Medulla oblongata (tissue), 1 donor: ENCODE results near the gene C1QTNF1.
A peak's percentile ranks its signal among the peaks of the same experiment; 100 is the strongest.

Experiments
- DNase-seq: peaks from one replicate; pipeline ENCODE4 v3.0.0-alpha.2; 2015; ENCODE audit errors: extremely low spot score

Gene C1QTNF1, protein sequence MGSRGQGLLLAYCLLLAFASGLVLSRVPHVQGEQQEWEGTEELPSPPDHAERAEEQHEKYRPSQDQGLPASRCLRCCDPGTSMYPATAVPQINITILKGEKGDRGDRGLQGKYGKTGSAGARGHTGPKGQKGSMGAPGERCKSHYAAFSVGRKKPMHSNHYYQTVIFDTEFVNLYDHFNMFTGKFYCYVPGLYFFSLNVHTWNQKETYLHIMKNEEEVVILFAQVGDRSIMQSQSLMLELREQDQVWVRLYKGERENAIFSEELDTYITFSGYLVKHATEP

DNA sequence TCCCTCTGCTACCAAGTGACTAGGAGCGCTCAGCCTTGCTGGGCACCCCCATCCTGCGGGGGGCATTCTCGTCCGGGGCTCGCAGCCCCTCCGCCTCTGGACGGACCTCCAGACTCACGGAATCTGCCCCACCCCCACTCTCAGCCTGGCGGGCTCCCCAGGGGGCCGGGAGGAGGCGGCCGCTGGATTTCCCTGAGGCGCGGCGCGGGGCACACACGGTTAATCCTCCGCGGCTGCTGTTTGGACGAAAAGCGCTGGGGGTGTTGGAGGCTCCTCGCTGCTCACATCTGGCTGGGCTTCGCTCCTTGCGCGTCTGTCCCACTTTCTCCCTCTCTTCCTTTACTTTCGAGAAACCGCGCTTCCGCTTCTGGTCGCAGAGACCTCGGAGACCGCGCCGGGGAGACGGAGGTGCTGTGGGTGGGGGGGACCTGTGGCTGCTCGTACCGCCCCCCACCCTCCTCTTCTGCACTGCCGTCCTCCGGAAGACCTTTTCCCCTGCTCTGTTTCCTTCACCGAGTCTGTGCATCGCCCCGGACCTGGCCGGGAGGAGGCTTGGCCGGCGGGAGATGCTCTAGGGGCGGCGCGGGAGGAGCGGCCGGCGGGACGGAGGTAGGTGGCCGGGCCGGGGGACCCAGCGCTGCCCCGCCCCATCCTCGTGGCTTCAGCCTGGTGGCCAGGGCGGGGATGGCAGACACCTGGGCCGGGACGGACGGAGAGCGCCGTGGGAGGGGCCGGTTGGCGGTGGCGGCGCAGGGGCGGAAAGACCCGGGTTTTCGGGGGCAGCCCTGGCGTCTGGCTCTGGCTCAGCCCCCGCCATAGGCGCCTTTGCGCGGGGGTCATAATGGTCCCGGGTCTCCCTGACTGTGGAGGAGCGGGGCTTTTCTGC lies at the start of gene C1QTNF1:
C1QTNF1 (plus strand) TSS at position 284 of the 886 bp plus-strand sequence. CDS start 19,800 bp downstream, outside the sequence.
- no peak for DNase-seq

DNA sequence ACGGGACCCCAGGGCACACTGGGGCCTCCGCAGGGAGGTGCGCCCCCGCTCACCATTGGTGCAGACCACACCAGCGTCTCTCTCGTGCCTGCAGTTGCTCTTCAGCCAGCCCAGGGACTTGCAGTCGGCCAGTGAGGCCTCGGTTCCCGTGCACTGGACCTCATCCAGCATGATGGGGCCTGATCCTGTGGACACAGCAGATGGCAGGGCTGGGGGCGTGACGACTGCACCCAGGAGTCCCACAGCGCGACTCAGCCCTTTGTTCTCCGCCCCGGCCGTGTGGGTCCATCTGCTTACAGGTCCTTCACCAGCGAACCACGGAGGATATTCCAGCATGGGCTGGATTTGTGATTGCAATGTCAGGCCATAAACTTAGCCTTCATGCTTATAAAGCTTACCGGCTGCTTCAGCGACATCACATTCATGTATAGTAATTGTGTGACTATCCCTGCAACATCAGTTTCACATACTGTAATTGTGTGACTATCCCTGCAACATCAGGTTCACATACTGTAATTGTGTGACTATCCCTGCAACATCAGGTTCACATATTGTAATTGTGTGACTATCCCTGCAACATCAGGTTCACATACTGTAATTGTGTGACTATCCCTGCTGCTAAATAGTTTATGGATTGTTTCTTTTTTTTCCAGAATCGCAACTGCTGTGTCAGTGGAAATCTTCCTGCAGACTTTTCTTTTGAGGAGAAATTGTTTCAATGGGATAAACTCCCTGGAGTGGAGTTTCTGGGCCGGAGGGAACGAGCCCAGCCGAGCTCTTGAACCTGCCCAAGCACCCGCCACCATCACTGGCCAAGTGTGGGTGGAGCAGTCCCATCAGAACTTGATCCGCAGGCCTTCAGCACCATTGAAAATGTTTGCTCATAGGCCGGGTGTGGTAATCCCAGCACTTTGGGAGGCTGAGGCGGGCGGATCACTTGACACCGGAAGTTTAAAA lies 49.1 kb upstream of the C1QTNF1 start:
- DNase-seq = peak; percentile 27

GRCh38 chr17:78976907-78977680 lies 46.9 kb upstream of the C1QTNF1 start:
- no peak for DNase-seq

DNA sequence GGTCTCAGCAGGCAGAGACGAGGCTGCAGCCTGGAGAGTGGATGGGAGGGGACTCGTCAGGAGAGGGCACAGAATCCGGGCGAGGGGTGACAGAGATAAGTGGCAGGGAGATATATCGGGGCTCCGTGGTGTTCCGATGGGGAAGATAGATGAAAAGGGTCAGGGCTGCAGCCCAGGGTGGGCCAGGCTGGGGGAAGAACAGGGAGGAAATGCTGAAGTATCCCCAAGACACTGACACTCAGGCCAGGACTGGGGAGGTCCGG lies 46.4 kb upstream of the C1QTNF1 start:
- no peak for DNase-seq

- no peak for DNase-seq
These were observed 45.7 kb upstream of the C1QTNF1 start for GRCh38 chr17:78977997-78978973.

DNA sequence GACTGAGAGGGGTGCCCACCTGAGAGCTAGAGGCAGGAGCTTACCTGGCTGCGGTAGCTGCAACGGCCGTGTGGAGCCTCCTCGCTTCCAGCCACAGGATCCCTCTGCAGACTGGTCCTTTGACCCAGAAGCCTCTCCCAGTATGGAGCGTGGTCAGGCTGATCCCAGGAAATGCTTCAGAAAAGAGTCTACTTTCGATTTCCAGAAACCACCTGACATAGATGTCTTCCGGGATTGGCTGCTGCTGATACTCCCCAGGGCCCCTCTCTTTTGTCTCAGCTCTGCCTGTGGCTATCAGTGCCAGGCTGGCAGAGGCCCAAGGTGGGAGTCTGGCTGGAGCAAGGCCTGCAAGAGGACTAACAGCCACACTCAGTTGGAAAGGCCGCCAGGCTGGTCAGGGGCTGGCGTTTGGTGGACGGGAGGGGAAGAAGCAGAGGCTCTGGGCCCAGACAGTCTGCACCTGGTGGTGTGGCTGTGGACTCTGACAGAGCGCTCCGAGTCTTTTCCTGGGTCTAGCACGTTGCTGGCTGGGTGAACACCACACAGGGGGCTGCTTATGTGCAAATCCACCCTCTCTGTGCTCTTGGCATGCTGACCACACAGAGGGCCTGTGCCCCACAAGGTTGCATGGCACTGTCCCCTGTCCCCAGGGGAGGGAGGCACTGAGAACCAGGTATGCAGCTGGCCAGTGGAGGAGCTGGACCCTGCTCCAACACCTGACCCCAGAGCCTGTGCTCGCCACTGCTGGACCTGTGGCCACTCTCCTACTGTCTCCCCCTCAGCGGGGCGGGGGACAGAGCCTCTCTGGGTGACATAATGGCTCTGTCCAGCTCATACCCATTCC lies 44.0 kb upstream of the C1QTNF1 start, which contains the start of gene LGALS3BP:
LGALS3BP (minus strand) TSS at position 144 of the 844 bp plus-strand sequence. CDS start 2,732 bp downstream, outside the sequence.
- peak; percentile 92 for DNase-seq

DNA sequence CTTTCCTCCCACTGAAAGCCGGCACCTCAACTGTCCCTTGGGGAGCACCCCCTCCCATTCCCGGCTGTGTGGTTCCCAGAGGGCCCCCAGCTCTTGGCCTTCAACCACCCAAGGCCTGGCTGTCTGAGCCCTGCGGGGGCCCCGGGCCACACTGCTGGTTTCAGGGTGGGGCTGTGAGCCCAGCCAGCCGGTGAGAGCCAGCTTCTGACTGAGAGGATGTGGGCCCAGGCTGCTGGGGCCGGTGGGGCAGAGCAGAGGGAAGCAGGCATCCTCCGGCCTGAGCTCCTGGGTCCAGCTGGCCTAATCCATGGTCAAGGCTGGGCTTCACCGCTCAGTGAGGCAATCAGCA lies 43.4 kb upstream of the C1QTNF1 start:
- no peak for DNase-seq

DNA sequence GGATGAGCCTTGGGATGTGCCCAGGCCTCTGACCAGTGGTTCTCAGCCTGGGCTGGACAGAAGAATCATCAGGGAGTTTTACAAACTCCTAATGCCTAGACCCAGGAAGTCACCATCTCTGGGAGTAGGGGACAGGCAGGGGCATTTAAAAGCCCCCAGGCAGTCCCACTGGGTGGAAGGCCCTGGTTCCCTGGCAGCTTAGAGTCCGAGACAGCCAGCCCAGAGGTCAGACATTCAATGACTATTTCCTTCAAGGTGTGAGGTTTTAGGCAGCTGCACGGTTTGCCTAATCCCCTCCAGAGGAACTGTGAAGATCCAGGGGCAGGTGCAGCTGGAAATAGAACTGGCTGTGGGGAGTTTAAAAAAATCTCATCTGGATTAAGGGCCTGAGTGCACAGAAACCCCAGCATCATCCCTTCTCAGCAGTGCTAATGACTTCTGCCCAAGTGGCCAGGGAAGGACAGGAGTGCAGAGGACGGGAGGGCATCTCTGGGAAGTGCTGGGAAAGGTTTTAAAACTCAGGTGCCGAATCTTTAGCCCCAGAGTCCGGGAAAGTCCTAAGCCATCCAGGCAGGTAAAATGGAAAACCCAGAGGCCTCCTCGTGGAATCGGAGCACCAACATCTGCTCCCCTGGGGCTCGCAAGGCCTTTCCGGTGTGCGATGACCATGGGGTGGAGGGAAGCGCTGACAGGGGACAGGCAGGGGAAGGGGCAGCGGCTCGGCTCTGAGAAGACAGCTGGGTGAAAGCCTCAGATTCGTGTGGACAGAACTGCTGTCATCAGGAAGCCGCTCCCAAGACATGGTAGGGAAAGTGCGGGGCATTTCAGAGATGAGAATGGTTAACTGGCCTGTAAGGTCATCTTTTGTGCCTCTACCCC lies 42.7 kb upstream of the C1QTNF1 start:
- DNase-seq = no peak

DNA sequence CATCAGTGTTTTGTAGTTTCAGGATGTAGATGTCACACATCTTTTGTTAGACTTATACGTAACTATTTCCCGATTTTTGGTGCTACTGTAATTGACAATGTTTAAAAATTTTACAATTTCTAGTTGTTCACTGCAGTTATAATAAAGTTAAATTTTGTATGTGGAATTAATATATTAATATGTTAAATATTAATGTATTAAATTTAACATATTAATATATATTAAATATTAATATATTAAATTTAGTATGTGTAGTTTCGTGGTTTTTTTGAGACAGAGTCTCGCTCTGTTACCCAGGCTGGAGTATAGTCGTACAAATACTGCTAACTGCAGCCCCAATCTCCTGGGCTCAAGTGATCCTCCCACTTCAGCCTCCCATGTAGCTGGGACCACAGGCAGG lies 38.6 kb upstream of the C1QTNF1 start:
- no peak for DNase-seq

DNA sequence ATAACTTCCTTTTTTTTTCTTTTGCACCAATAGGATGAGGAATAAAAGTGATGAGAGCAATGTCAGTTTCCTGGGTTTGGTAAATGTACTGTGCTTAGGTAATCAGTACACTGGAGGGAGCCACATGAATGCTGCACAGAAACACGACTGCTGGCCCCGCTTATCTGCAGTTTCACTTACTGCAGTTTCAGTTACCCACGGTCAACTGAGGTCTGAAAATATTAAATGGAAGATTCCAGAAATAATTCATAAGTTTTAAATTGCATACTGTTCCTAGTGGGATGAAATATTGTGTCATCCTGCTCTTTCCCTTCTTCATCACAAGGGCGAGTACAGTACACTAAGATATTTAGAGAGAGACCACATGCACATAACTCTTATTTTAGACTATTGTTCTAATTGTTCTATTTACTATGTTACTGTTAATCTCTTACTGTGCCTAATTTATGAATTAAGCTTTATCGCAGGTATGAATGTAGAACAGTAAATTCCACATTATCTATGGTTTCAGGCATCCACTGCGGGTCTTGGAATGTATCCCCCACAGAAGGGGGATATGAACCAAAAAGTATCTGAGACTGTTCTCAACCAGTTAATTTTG lies 37.8 kb upstream of the C1QTNF1 start:
- peak; percentile 80 for DNase-seq

GRCh38 chr17:78986649-78987328 lies 37.2 kb upstream of the C1QTNF1 start:
- peak; percentile 41 for DNase-seq

GRCh38 chr17:78988152-78988551 lies 35.8 kb upstream of the C1QTNF1 start:
- DNase-seq = no peak

- DNase-seq = no peak
These were observed 33.5 kb upstream of the C1QTNF1 start for GRCh38 chr17:78990349-78991016.

GRCh38 chr17:78991017-78991738 lies 32.8 kb upstream of the C1QTNF1 start:
- DNase-seq = no peak

DNA sequence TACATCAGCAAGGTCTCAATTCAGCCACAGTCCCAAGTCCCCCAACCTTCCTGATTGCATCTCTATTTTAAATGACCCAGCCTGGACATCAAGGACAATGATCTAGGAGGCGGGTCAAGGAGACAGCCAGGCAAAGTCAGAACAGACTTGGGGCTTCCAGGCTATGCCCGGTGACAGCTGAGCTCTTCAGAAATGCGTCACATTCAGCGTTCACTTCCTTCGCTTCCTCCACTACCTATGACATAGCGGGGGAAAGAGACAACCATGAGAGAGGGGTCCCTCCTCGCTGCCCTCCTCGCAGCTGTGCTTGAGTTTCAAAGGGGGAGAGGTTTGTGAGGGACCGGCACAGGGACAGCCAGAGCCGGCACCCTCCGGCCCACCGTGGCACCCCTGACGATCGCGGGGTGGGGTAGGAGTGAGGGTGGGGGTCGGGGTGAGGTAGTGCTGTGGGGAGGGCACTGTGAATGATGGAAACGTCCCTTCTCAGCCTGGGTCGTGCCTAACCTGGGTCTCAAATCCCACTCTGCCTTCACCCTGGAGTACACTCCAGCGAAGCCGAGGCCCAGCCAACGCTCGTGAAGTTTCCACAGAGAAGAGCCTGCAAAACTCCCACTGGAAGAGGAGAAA lies 31.9 kb upstream of the C1QTNF1 start:
- no peak for DNase-seq
